HUDEP-2 (cell line): ENCODE measurements around the gene KLHL29.

Experiments used
- DNase-seq, 76 experiments: peaks; one replicate each; lab custom pipeline; 2025; ENCODE audit not compliant: unreplicated experiment in 76 of 76; lab: John Stamatoyannopoulos, UW

KLHL29 gene

GRCh38 chr2:23698721-23699579, 314.0 kb downstream of the KLHL29 start:
- DNase-seq = no peak

GRCh38 chr2:23699580-23699925, 314.6 kb downstream of the KLHL29 start:
- DNase-seq = no peak

- no peak for DNase-seq
Observed at GRCh38 chr2:23700627-23701026, 315.6 kb downstream of the KLHL29 start.

- no peak for DNase-seq
Observed at GRCh38 chr2:23703037-23703582, 318.1 kb downstream of the KLHL29 start.

- DNase-seq = no peak
Observed at GRCh38 chr2:23703583-23704385, 318.8 kb downstream of the KLHL29 start.

- no peak for DNase-seq
Observed at GRCh38 chr2:23705771-23706612, 321.0 kb downstream of the KLHL29 start.

- DNase-seq = no peak
Observed at GRCh38 chr2:23706613-23707078, 321.7 kb downstream of the KLHL29 start.

- DNase-seq = no peak
Observed at GRCh38 chr2:23707096-23707495, 322.1 kb downstream of the KLHL29 start.

GRCh38 chr2:23708771-23709170, 323.8 kb downstream of the KLHL29 start:
- DNase-seq = no peak

GRCh38 chr2:23709311-23709710, 324.3 kb downstream of the KLHL29 start:
- no peak for DNase-seq

- no peak for DNase-seq
Observed at GRCh38 chr2:23711979-23712755, 327.2 kb downstream of the KLHL29 start.

GRCh38 chr2:23712756-23713151, 327.8 kb downstream of the KLHL29 start:
- no peak for DNase-seq

GRCh38 chr2:23713351-23713750, 328.4 kb downstream of the KLHL29 start:
- no peak for DNase-seq

GRCh38 chr2:23718931-23719700, 334.1 kb downstream of the KLHL29 start:
- no peak for DNase-seq

GRCh38 chr2:23719716-23720115, 334.7 kb downstream of the KLHL29 start:
- no peak for DNase-seq

- no peak for DNase-seq
Observed at GRCh38 chr2:23720705-23721453, 335.9 kb downstream of the KLHL29 start.

- DNase-seq = no peak
Observed at GRCh38 chr2:23721454-23721826, 336.5 kb downstream of the KLHL29 start.

GRCh38 chr2:23722255-23722654, 337.3 kb downstream of the KLHL29 start:
- DNase-seq = no peak
